MM.1S (cell line): ENCODE results near the gene CTNNA2.

Source experiments
- DNase-seq: peaks from one replicate; pipeline ENCODE4 v3.0.0-alpha.2; 2015
- H2AFZ ChIP-seq: fragments of 300-600 bp; sonication (generic); 2 replicates; pipeline ENCODE4 v1.6.0; 2016; ENCODE audit warnings: antibody characterized with exemption, low read length
- H3F3A ChIP-seq: fragments of 300-600 bp; sonication (generic); 2 replicates; pipeline ENCODE4 v1.6.1; 2016; ENCODE audit warnings: mild to moderate bottlenecking, antibody characterized with exemption, low read length, moderate library complexity, mixed read lengths; ENCODE audit not compliant: insufficient read depth
- H3K27ac ChIP-seq: fragments of 300-600 bp; sonication (generic); 2 replicates; pipeline ENCODE4 v1.5.1; 2016; ENCODE audit warnings: mild to moderate bottlenecking, low read length
- H3K27me3 ChIP-seq: fragments of 300-600 bp; sonication (generic); replicated peaks from 2 replicates; pipeline ENCODE4 v1.6.0; 2016; ENCODE audit warnings: low read length; ENCODE audit not compliant: insufficient read depth
- H3K36me3 ChIP-seq: fragments of 300-600 bp; sonication (generic); replicated peaks from 2 replicates; pipeline ENCODE4 v1.6.1; 2016; ENCODE audit warnings: mild to moderate bottlenecking, low read length, mixed read lengths; ENCODE audit not compliant: insufficient read depth
- H3K4me1 ChIP-seq: fragments of 300-600 bp; sonication (generic); 2 replicates; pipeline ENCODE4 v1.6.1; 2016; ENCODE audit warnings: low read length, mixed read lengths
- H3K4me2 ChIP-seq: fragments of 300-600 bp; sonication (generic); 2 replicates; pipeline ENCODE4 v1.6.0; 2016; ENCODE audit warnings: low read depth, low read length
- H3K4me3 ChIP-seq: fragments of 300-600 bp; sonication (generic); 2 replicates; pipeline ENCODE4 v1.5.1; 2016; ENCODE audit warnings: low read length, mixed read lengths
- H3K79me2 ChIP-seq: fragments of 300-600 bp; sonication (generic); 2 replicates; pipeline ENCODE4 v1.6.1; 2016; ENCODE audit warnings: mixed run types, low read length, mixed read lengths
- H3K9ac ChIP-seq: fragments of 300-600 bp; sonication (generic); 2 replicates; pipeline ENCODE4 v1.6.1; 2016; ENCODE audit warnings: low read length, mixed read lengths
- H3K9me2 ChIP-seq: fragments of 300-600 bp; sonication (generic); replicated peaks from 2 replicates; pipeline ENCODE4 v1.6.1; 2016; ENCODE audit warnings: mild to moderate bottlenecking, low read length, mixed read lengths; ENCODE audit not compliant: insufficient read depth
- H3K9me3 ChIP-seq: fragments of 300-600 bp; sonication (generic); replicated peaks from 2 replicates; pipeline ENCODE4 v1.6.1; 2016; ENCODE audit warnings: mild to moderate bottlenecking, low read length, mixed read lengths; ENCODE audit not compliant: insufficient read depth
- H4K20me1 ChIP-seq: fragments of 300-600 bp; sonication (generic); 2 replicates; pipeline ENCODE4 v1.6.1; 2016; ENCODE audit warnings: mild to moderate bottlenecking, low read length, moderate library complexity, mixed read lengths; ENCODE audit not compliant: insufficient read depth
- CTCF ChIP-seq: fragments of 300-600 bp; sonication (generic); IDR thresholded peaks from 2 replicates; pipeline ENCODE4 v1.5.1; 2016; ENCODE audit warnings: antibody characterized with exemption, low read length, mixed read lengths
- EZH2 ChIP-seq: fragments of 300-600 bp; sonication (generic); optimal IDR thresholded peaks from 2 replicates; pipeline ENCODE3; 2017; ENCODE audit warnings: low read depth, mild to moderate bottlenecking, antibody characterized with exemption, low read length, mixed read lengths
- EZH2phosphoT487 ChIP-seq: fragments of 300-600 bp; sonication (generic); IDR thresholded peaks from 2 replicates; pipeline ENCODE4 v1.6.1; 2018; ENCODE audit warnings: antibody characterized with exemption, low read length

Gene CTNNA2

GRCh38 chr2:80489717-80490116 is 976.9 kb downstream of the CTNNA2 start:
- no peaks in the 10 kb centered on the region for H4K20me1 ChIP-seq
- TF ChIP-seq EZH2phosphoT487, result no peak
- no peak for TF ChIP-seq EZH2
- TF ChIP-seq CTCF, result no peak
- H3F3A ChIP-seq, result no peaks in the 10 kb centered on the region
- no peak overlapping the region for H3K9ac ChIP-seq
- no peak overlapping the region for H2AFZ ChIP-seq
- no peak for DNase-seq
- H3K27ac ChIP-seq, result no peak overlapping the region
- H3K79me2 ChIP-seq, result no peaks in the 10 kb centered on the region
- H3K9me3 ChIP-seq, result no peaks in the 10 kb centered on the region
- H3K4me3 ChIP-seq, result no peak overlapping the region
- H3K9me2 ChIP-seq, result no peaks in the 10 kb centered on the region
- H3K4me1 ChIP-seq, result no peaks in the 10 kb centered on the region
- H3K4me2 ChIP-seq, result no peak overlapping the region
- H3K27me3 ChIP-seq, result no peaks in the 10 kb centered on the region
- H3K36me3 ChIP-seq, result no peaks in the 10 kb centered on the region

- Histone ChIP-seq H4K20me1 (no peaks in the 10 kb centered on the region), H3K36me3 (no peaks in the 10 kb centered on the region), H2AFZ (no peak overlapping the region), H3K4me1 (no peaks in the 10 kb centered on the region), H3K9me3 (no peaks in the 10 kb centered on the region), H3K27me3 (no peaks in the 10 kb centered on the region), H3F3A (no peaks in the 10 kb centered on the region), H3K4me3 (no peak overlapping the region), H3K4me2 (no peak overlapping the region), H3K9me2 (no peaks in the 10 kb centered on the region), H3K9ac (no peak overlapping the region), H3K79me2 (no peaks in the 10 kb centered on the region), H3K27ac (no peak overlapping the region)
- no peak for TF ChIP-seq EZH2phosphoT487
- no peak for TF ChIP-seq CTCF
- DNase-seq, result no peak
Measured at GRCh38 chr2:80490964-80491363, 978.1 kb downstream of the CTNNA2 start.

GRCh38 chr2:80496346-80496745 is 983.5 kb downstream of the CTNNA2 start:
- Histone ChIP-seq H3K4me1 (no peaks in the 10 kb centered on the region), H3K79me2 (no peaks in the 10 kb centered on the region), H3K4me3 (no peak overlapping the region), H4K20me1 (no peaks in the 10 kb centered on the region), H2AFZ (no peak overlapping the region), H3K36me3 (no peaks in the 10 kb centered on the region), H3K9me2 (no peaks in the 10 kb centered on the region), H3K9ac (no peak overlapping the region), H3F3A (no peaks in the 10 kb centered on the region), H3K27ac (no peak overlapping the region), H3K27me3 (no peaks in the 10 kb centered on the region), H3K9me3 (no peaks in the 10 kb centered on the region), H3K4me2 (no peak overlapping the region)
- no peak for DNase-seq
- TF ChIP-seq EZH2phosphoT487 (no peak), CTCF (no peak), EZH2 (no peak)

DNA sequence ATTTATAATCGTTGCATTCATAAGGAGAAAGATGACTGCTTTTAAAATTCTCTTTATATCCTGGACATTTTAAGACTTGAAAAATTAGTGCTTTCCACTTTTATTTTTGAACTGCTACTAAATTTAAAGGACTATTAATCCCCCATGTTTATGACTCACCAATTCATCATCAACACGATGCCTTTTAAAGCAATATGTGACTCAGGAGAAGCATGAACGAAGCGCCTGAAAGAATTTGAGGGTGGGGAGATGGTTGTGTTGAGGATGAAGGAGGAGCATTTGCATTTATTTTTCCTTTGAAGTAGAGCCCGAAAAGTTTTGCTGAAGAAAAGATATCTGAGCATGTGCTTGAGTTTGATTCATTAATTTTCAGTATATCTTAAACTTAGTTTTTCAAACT is 983.9 kb downstream of the CTNNA2 start:
- Histone ChIP-seq H3K27ac (no peak overlapping the region), H3K36me3 (no peaks in the 10 kb centered on the region), H3K9me3 (no peaks in the 10 kb centered on the region), H3K4me2 (no peak overlapping the region), H3K9ac (no peak overlapping the region), H3F3A (no peaks in the 10 kb centered on the region), H3K9me2 (no peaks in the 10 kb centered on the region), H3K27me3 (no peaks in the 10 kb centered on the region), H4K20me1 (no peaks in the 10 kb centered on the region), H2AFZ (no peak overlapping the region), H3K79me2 (no peaks in the 10 kb centered on the region), H3K4me3 (no peak overlapping the region), H3K4me1 (no peaks in the 10 kb centered on the region)
- TF ChIP-seq CTCF (no peak), EZH2phosphoT487 (no peak), EZH2 (no peak)
- DNase-seq, result no peak
